ENCODE data around the gene ARFGAP3.
A peak's percentile ranks its signal among the peaks of the same experiment; 100 is the strongest.

The ARFGAP3 gene

DNA sequence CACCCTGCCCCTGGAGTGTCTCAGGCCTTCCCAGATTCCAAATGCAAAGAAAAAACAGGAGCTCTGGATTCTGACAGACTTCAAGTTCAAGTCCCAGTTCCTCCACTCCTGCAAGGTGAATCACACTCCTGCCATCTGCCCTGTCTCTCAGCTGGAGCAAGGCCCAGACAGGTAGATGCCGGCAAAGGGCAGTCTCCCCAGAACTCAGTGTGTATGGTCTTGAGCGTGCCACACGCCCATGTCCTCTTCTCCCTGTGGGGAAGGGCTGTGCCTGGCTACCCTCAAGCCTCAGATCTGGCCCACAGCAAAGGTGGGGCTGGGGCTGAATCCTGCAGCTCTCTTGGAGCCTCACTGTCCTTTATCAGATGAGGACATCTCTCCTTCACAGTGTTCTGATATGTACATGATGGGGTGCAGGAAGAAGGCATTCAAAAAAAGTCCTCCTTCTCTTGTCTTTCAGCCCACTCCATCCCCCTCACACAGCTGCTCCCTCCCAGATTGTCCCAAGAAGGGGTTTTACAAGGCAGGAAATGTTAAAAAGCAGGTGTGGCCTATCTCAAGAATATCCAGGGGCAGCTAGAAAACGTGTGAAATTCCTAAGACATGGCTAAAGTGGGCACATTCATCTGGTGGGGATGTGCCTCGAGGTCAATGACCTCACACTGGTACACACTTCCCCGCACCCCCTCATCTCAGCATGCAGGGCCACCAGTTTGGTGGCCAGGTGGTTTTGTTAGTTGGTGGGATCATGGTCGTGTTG is 27.7 kb upstream of the ARFGAP3 start:
- no peak for DNase-seq (ENCODE audit: low read depth, low spot score)

DNA sequence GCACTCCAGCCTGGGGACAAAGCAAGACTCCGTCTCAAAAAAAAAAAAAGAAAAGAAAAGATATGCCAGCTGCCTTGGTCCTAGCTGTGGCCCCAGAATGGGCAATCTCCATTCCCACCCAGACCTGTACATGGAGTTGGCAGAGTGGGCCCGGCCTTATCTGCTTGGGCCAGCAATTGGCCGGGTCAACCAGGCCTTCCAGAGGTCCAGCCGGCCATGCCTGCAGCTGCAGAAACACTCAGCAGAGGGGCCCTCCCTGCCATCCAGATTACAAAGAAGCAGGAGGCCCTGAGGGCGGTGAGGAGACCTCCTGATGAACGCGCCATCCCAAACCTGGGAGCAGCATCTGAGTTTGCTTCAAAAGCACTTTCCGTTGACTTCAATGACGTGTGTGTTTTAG is 26.9 kb upstream of the ARFGAP3 start:
- DNase-seq (ENCODE audit: low read depth, low spot score) = peak; percentile 18

DNA sequence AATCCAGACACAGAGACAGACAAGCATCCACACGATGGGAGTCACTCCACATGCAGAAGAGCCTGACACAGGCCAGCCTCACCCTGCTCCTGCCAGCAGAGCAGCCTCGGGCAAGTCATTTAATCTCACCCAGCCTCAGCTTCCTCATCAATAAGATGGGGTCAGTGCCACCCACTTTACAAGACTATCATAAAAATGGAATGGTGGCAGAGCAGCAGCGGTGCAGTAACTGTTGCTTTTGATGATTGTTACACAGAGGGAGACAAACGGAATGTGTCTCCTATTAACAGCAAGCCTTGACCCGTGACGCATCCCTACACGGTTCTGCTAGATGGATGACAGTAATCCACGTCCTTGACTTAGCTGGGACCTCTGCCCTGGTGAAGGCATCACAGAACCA is 26.0 kb upstream of the ARFGAP3 start:
- DNase-seq (ENCODE audit: low read depth, low spot score) = no peak

DNA sequence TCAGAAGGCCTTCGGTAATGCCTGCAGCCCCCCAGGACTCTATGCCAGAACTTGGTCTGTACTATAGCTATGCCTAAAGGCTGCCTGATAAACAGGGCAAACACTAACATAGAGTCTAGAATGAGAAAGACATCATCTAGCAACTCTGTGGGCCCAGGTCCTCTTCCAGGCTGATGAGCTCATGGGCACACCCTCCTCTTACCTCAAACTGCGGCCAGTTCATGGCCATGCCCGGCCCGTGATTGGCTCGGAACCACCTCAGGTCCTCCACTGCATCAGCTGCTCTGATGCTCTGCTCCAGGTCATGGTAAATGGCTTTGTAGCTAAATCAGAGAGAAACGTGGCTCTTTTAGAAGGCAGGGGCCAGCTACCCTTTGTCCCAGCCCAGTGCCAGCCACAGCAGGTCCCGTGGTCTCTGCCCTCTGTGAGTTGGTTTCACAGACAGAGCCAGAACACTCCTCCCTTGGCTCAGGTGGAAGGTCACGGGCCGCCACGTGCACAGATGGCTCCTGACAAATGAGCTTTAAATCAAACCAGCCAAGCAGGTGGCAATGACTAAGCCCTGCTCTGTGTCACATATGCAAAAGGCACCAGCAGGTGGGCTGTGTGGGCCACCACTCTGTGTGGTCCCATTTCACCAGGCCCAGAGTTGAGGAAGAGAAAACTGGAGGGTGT is 25.0 kb upstream of the ARFGAP3 start:
- DNase-seq (ENCODE audit: low read depth, low spot score) = no peak

DNA sequence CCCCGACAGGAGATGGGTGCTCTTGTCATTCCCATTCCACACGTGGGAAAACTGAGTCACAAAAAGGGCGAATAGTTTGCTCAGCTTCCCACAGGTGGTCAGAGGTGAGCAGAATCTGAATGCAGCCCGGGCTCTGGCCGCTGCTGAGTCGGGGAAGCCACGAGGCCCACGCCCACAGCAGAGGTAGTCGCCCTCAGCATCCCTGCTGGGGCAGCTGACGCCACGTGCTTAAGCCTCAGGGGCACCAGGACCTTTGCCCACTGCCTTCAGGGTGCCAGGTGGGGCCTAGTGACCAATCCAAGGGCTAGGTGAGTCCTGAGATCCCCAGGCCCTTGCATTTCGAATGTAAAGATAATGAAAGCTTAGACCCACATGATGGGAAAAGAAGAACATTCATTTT is 24.2 kb upstream of the ARFGAP3 start:
- no peak for DNase-seq (ENCODE audit: low read depth, low spot score)

DNA sequence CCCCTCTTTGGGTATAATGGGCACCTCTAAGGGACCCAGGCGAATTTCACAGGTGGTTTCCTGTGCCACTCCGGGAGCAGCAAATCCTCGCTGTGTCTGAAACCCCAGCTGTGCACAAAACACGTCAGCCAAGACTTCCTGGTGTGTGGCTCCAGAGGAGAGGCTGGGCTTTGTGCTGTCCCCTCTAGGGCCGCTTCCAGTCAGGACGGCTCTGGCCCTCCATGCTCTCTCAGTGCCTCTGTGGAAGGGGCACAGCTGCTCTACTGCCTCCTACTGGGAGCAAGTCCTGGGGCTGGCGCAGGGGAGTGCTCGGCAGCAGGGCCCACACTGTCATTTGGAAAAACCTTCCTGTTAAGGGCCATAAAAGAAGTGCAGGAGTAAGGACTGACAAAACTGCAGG is 23.7 kb upstream of the ARFGAP3 start:
- peak; percentile 21 for DNase-seq (ENCODE audit: low read depth, low spot score)

DNA sequence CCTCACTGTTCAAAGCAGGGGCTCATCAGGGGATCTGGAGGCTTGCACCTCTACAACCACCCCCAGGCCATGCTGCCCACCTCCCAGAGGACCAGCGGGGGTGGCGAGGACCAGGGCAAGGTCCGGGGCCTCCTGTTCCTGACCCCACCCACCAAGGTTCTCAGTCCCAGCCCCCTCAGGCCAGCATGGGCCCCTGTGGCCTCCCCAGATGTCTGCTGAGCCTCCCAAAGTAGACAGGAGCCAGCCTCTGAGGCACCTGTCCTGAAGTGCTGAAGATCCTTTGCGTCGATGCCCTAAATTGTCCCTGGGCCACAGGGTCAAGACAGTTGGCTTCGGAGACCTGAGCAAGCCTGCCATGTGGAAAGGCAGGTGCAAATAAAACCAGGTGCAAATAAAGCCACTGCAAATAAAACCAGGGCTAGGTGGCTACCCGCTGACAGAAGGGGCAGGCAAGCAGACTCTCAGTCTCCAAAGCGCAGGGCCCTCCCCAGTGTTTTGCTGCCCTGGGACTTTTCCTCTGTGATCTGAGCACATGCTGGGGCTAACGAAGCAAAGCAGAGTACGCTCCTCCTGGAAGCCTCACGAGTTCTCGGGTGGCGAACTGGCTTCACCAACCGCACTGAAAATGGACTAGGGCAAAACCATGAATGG is 22.4 kb upstream of the ARFGAP3 start:
- no peak for DNase-seq (ENCODE audit: low read depth, low spot score)

DNA sequence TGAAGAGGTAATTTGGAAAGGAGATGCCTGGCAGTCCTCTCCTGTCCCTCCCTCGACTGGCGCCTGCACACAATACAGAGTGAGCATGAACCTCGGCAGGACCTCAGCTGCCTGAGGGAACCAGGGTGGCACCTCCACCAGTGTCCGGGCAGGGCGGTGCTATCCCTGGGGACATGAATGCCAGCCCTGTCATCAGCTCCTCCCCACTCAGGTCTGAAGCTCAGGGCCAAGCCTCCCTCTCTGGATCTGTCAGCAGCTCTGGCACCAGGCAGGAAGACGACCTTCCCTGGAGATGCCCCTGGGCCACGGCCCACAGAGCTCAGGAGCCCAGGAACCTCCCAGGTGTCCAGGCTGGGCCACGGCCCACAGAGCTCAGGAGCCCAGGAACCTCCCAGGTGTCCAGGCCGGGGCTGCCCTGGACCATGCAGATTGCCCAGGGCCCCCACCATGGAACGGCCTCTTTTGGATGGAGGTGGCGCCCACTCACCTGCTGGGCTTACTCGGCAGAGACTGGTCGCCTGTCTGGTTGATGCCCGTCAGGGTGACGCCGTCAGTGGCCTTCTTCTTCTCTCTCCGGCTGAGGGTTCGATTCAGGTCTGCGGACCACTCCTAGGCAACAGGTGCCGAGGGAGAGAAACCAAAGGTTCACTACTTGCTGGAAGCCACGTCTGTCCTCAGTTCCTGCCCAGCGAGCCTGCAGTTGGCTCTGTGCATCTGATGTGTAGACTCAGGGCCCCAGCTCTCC is 21.7 kb upstream of the ARFGAP3 start:
- DNase-seq (ENCODE audit: low read depth, low spot score) = no peak

DNA sequence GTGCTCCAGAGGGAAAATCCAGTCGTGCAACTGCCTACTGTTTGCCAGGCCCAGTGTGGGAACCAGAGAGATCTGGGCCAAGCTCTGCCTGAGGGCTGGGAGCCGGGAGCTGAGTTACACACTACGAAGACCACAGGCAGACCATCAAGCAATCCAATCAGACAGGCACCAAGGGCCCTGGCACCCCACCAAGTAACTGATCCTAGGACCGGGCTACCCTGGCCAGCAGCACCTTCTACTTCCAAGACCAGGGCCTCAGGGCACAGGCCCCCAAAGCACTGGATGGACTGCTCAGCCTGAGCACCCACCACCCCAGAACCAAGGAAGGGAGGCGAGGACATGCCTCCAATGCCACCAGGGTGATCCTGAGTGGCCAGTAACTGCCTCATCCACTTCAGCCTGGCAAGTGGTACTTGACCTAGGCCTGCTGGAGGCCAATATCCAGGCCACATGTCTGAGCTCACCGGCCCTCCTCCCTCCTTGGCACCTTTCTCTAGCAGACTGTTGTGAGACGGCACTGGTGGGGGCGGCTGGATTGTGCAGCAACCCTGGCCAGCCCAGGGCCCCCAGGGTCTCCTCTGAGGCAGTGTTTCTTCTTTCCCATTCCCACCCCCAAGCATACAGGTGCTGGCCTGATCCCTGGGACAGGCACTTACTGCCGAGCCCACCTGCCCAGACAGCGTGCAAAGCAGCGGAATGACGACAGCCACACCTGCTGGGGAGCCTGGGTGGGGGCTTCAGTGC is 20.7 kb upstream of the ARFGAP3 start:
- no peak for DNase-seq (ENCODE audit: low read depth, low spot score)

DNA sequence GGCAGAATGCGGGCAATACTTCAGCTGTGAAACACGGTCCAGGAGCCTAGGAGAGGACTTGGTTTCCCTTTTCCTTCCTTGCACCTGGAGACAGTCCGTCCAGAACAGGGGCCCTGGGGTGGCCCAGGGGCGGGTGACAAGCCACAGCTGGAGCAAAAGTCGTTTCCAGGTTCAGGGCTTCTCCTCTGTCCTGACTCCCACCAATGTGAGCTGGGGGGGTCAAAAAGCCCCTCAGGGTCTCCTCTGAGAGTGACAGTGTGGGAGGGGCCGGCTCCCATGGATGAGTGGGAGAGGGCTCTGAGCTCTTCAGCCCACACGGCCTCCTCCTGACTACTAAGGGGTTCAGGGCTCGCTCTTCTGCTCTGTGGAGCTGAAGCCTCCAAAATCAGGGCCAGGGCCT is 20.1 kb upstream of the ARFGAP3 start:
- no peak for DNase-seq (ENCODE audit: low read depth, low spot score)

DNA sequence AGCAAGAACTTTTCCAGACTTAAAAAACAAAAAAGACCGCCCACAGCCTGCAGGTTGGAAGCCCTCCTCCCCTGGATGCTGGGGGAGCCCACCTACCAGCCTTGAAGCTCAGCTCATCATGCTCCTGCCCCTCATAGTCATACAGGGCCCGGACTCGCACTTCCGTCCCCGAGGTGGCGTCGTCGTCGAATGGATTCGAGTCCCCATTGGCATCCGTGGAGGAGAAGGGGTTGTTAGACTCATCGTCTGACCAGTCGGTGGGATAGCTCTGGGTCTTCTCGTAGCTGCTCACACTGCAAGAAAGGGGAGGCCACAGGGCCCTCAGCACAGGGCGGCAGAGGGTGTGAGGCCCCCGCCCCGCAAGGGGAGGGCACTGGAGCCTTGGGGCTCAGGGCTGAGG is 19.0 kb upstream of the ARFGAP3 start:
- no peak for DNase-seq (ENCODE audit: low read depth, low spot score)

DNA sequence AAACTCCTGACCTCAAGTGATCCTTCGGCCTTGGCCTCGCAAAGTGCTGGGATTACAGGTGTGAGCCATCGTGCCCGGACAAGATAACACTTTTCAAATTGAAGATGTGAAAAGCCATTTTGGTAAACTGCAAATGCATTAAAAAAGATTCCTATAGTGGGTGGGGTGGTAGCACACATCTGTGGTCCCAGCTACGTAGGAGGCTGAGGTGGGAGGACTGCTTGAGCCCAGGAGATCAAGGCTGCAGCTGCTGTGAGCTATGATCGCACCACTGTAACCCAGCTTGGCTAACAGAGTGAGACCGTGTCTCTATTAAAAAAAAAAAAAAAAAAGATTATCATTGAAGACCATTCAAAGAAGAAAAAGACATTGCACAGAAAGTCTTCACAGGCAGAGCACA is 16.9 kb upstream of the ARFGAP3 start:
- no peak for DNase-seq (ENCODE audit: low read depth, low spot score)

DNA sequence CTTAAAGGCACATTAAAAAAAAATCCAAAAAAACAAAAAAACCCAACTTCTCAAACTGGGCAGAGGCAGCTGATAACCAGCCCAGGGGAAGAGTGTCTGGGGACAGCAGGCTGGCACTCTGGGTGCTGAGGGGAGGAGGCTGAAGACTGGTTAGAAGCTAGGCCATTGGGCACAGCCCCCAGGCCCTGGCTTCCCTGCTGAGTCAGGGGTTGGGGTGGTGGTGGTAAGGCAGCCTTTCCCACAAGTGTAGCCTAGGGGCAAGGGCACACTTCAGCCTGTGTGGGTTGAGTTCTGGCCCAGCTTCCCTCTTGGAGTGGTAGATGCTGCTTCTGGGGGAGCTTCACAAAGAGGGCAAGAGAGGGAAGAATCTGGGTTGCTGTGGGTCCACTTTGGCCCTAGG is 16.3 kb upstream of the ARFGAP3 start:
- DNase-seq (ENCODE audit: low read depth, low spot score) = no peak

DNA sequence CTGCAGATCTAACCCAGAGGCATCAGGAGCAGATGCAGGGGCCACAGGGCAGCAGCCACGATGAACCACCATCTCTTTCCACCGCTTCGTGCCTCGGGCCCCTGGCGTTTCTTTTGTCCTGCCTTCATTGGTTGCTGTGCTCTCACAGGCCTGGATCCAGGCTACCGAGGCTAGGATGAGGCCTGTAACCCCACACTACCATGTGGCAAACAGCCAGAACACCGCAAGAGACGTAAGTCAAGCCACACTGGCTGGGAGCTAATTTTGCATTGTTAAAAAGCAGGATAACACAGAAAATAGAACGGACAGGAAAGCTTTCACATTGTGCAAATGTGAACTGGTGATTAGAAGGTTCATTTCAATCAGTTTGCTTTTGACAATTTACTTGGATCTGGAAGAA is 15.7 kb upstream of the ARFGAP3 start:
- DNase-seq (ENCODE audit: low read depth, low spot score) = no peak

DNA sequence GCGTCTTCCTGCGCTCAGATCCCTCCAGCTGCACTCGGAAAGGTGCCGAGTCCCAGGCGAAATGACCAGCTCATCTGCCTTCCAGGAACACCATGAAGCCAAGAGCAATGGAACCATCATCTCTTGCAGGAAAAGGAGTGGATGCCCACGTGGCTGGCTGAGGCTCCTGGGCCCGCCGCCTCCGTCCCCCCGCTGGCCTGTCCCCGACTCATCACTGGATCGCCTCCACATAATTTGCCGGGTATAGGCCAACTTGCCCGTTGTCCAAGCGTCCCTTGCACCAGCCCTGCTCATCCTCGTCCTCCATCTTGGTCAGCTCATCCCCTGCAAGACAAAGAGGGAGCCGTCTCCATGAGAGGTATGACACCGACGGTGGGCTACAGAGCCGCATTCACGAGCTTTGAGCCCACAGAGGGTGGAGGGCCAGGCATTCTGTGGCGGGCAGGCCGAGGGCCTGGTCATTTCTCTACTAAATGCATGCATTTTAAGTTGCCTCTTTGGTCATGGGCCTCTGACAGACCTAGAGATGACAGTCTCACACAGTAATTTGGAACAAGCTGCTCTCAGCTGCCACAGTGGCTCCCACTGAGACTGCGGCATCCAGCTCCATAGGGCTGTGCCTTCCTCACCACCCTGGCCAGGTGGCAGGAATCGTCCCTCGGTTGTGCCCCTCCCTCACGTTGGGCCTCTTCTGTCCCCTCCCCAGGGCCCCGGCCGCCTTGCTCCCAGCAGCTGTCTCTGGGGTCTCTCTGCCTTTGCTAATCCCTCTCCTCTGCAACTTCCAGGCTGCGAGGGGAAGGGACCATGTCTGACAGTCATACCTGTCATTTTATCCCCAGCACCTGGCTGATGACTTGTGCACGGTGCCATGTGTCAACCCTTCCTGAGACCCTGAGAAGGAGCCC is 14.3 kb upstream of the ARFGAP3 start:
- no peak for DNase-seq (ENCODE audit: low read depth, low spot score)

DNA sequence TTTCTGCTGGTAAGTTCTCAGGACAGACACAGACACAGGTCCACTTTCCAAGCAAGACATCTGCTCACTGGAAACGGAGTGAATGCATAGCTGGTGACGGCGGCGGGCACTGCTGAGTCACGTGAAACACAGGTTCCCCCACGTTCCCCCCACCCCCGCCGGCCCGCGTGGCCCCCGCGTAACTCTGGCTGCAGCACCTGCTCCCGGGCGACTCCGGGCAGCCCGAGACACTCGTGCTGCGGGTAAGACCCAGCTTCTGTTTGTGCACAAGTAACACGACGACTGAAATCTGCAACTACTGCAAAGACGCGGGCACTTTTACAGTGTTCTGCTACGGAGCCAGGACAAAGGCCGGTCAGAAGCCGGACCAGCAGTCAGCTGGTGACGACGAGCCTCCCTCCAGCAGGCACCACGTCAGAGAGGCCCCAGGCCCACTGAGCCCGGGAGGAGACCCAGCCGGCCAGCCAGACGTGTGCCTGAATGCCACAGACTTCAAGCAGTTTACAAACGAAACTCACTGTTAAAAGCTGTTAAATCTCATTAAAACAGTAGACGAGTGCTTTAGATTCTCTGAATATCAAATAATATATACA is 12.9 kb upstream of the ARFGAP3 start:
- no peak for DNase-seq (ENCODE audit: low read depth, low spot score)

DNA sequence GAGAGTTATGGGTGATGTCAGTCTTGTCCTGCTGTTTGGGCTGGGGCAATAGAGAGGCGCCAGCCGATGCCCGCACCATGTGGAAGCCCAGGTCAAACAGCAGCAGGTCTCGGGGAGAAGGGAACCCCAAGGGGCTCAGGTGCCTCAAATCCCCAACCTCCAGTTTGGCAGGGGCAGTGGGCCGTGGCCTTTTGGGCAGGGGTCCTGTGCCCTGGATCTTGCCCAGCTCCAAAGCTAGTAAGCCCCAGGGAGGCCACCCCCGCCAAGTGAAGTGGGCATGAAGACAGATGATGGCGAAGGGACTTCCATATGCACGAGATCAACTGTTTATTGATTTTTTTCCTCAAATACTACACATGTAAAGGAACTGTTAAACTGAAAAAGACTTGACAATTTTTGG is 12.4 kb upstream of the ARFGAP3 start:
- no peak for DNase-seq (ENCODE audit: low read depth, low spot score)

DNA sequence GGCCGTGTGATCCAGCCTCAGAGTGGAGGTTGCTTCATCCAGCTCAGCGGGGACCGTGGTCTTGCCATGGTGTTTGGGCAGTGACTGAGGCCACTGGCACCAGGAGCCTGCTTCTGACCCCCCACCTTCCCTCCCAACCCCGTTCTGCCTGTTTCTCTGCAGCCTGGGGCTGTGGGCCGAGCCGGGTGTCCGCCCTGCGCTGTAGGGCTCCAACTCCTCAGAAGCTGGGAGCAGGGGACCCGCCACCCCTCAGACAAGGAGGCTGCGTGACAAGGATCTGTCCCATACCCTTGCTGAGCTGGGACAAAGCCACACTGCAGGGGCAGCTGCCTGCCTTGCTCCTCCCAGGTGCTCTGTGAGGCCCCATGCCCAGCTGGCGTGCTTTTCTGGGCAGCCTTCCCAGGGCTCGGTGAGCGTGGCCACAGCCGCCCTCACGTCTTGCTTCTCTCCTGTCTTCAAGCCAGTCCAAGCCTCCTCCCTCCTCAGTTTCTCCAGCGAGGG is 11.7 kb upstream of the ARFGAP3 start:
- no peak for DNase-seq (ENCODE audit: low read depth, low spot score)

DNA sequence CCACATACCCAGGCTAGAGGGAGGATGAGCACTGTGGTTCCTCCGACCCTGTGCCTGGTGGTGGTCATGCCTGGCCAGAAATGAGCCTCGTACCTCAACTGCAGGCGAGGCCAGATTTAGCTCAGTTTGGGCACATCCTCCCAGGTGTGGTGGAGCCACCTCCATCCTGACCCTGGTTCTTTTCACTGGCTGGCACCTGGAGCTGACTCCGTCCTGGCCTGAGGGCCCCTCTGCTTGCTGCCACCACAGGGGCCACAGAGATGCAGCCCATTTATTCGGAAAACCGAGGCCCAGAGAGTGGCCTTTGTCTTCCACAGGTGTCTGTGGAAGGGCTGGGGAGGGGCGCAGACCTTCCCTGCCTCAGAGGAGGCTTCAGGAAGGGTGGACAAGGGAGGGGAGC is 9.0 kb upstream of the ARFGAP3 start:
- DNase-seq (ENCODE audit: low read depth, low spot score) = no peak

DNA sequence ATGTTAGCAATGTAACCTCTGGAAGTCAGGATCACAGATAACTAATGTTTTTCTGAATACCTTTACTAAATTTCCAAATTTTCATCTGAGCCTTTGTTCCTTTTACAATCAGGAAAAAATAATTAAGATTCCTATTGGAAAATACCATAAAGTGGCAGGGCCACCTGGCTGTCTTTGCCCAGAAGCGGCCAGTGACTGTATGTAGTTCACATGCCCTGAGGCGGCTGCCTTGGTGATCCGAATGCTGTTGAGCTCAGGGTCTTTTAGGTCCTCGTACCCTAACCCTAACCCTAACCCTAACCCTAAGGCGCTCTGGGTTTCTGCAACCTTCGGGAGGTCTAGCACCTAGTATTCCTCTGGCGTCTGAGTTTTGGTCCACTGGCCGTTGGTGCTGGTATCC is 8.5 kb upstream of the ARFGAP3 start:
- DNase-seq (ENCODE audit: low read depth, low spot score) = no peak
